Measurements from ENCODE around the gene IPO4. TPM values are rescaled to one million over a fixed set of nuclear protein-coding genes. Genes with fewer than 3 reads are reported as not detected.
A peak's percentile ranks its signal among the peaks of the same experiment; 100 is the strongest.

IPO4 gene
- total and polyA plus RNA-seq, 2 of the 13 experiments (the other 11 are each of a cell fraction or from before 2014, with no cell fraction given) = 39.0 to 179 TPM

- peak; percentile 98 for TF ChIP-seq ZNF772 (CRISPR knock-in tag; IDR thresholded peaks at IDR 0.05)
- TF ChIP-seq NRL (CRISPR knock-in tag; IDR thresholded peaks at IDR 0.05; ENCODE audit: borderline replicate concordance) = peak; percentile 99
- TF ChIP-seq ZNF646 (CRISPR knock-in tag; IDR thresholded peaks at IDR 0.05) = no peak; the same call in 1 of the 2 replicates
- TF ChIP-seq ZNF224 (CRISPR knock-in tag; IDR thresholded peaks at IDR 0.05) = peak; percentile 93
- TF ChIP-seq IRF2 (CRISPR knock-in tag; IDR thresholded peaks at IDR 0.05) = peak; percentile 99
- TF ChIP-seq ZNF160 (CRISPR knock-in tag; IDR thresholded peaks at IDR 0.05) = peak; percentile 96
- peak; percentile 63; the same call in 1 of the 2 replicates for TF ChIP-seq ZNF710 (CRISPR knock-in tag; IDR thresholded peaks at IDR 0.05; ENCODE audit: borderline replicate concordance)
- peak; percentile 96 for TF ChIP-seq RFXANK (CRISPR knock-in tag; IDR thresholded peaks at IDR 0.05)
- TF ChIP-seq ZNF33A (CRISPR knock-in tag; IDR thresholded peaks at IDR 0.05; ENCODE audit: borderline replicate concordance) = no peak
- TF ChIP-seq CREB1 (IDR thresholded peaks at IDR 0.05) = peak; percentile 99
- TF ChIP-seq CREB1 (CRISPR knock-in tag; IDR thresholded peaks at IDR 0.05) = no peak
- TF ChIP-seq ZNF230 (CRISPR knock-in tag; IDR thresholded peaks at IDR 0.05) = peak; percentile 99
- peak; percentile 98; the same call in 1 of the 2 replicates for TF ChIP-seq ZGPAT (CRISPR knock-in tag; IDR thresholded peaks at IDR 0.05)
- TF ChIP-seq NFRKB (IDR thresholded peaks at IDR 0.05) = peak; percentile 12
- peak; percentile 93; the same call in 1 of the 2 replicates for TF ChIP-seq TP53 (CRISPR knock-in tag; conservative IDR thresholded peaks at IDR 0.05)
- TF ChIP-seq ZNF724P (CRISPR knock-in tag; IDR thresholded peaks at IDR 0.05; ENCODE audit: borderline replicate concordance) = peak; percentile 98
- peak; percentile 100; the same call in 1 of the 2 replicates for TF ChIP-seq FUBP1 (CRISPR knock-in tag; IDR thresholded peaks at IDR 0.05; ENCODE audit: borderline replicate concordance)
These were observed 24.6 kb upstream of the IPO4 start, which contains the start of gene CHMP4A (continued) for GRCh38 chr14:24212924-24213865.

Data from HepG2 (cell line).